ENCODE measurements around the gene CCDC127.

DNA sequence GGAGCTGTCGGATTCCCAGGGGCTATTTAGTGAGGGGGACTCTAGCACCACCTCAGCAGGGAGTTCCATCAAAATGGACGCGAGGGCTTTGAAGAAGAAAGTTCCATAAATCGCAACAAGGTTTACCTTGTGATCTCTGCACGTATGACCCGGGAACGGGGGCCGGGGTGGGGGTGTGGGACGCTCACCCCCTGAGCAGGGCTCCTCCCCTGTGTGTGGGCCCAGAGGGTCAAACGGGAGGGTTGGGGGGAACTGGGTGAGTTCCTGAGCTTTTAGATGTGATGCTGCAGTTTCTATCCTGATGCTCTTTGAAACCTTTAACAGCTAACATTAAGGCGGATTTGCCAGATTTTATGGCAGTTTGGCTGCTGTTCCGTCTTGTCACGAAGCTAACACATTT is 45.5 kb downstream of the CCDC127 start:
- TF ChIP-seq GATA3 (IDR thresholded peaks at IDR 0.05; ENCODE audit: low read depth, low read length) (no peak), GATA2 (IDR thresholded peaks at IDR 0.05; ENCODE audit: low read depth, low read length) (no peak)

All from SH-SY5Y (cell line).